ENCODE measurements around the gene FTCD.

FTCD gene

DNA sequence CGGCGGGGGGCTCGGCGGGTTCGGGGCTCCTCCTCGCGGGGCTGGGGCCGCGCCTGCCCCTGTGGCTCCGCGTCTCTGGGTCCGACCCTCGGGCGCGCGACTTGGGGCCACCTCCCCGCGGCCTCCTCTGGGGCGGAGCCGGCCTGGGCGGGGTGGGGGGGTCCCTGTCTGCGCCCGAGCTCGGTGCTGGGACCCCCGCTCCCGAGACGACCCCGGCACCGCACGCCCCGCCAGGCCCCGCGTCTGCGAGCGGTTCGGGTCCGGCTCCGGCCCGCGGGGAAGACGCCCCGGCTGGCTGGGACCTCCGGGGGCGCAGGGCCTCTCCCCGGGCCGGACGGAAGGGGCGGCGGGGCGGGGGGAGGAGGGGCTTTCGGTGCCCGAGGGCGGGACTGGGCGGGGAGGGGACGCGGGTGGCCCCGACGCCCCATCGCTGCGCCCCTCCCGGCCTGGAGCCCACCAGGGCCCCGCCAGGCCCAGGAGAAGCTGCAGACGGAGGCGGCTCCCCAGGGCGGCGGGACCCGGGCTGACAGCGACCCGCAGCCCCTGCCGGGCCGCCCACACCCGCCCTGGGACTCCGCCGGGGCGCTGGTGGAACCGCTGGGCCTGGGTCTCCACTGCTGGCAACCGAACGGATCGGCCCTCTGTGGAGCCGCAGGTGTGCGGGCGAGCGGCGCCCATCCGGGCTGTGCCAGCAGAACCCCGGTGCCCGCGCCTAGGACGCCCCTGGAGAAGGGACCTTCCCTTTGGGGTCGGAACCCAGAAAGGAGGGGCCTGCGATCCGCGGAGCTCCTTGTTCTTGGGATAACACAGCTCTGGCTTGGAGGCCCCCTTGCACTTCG, 56.9 kb downstream of the FTCD start:
- H3K4me1 ChIP-seq (ENCODE audit: insufficient read depth, low read length): no peaks in the 10 kb centered on the region
- H3K79me2 ChIP-seq (ENCODE audit: insufficient read depth, low read length): no peaks in the 10 kb centered on the region
- no peak overlapping the region for H3K27ac ChIP-seq (ENCODE audit: low read length)
- TF ChIP-seq EZH2 (IDR thresholded peaks at IDR 0.05; ENCODE audit: borderline replicate concordance, low read depth, low read length, severe bottlenecking): no peak
- TF ChIP-seq, protein P1, sequence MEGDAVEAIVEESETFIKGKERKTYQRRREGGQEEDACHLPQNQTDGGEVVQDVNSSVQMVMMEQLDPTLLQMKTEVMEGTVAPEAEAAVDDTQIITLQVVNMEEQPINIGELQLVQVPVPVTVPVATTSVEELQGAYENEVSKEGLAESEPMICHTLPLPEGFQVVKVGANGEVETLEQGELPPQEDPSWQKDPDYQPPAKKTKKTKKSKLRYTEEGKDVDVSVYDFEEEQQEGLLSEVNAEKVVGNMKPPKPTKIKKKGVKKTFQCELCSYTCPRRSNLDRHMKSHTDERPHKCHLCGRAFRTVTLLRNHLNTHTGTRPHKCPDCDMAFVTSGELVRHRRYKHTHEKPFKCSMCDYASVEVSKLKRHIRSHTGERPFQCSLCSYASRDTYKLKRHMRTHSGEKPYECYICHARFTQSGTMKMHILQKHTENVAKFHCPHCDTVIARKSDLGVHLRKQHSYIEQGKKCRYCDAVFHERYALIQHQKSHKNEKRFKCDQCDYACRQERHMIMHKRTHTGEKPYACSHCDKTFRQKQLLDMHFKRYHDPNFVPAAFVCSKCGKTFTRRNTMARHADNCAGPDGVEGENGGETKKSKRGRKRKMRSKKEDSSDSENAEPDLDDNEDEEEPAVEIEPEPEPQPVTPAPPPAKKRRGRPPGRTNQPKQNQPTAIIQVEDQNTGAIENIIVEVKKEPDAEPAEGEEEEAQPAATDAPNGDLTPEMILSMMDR (IDR thresholded peaks at IDR 0.05; ENCODE audit: borderline replicate concordance, extremely low read depth, low read length, poor library complexity, severe bottlenecking): no peak
- H3K9me3 ChIP-seq (ENCODE audit: insufficient read depth, low read length, severe bottlenecking): peaks cover 3% of the 10 kb centered on the region
- no peak overlapping the region for H3K4me3 ChIP-seq (ENCODE audit: low read depth in 1 of 2, low read length in 2 of 2)
- no peaks in the 10 kb centered on the region for H3K36me3 ChIP-seq (ENCODE audit: insufficient read depth, low read length)
- H3K4me2 ChIP-seq (ENCODE audit: insufficient read depth, low read length): no peak overlapping the region
- ATAC-seq (ENCODE audit: insufficient read depth, low read depth) (no peak), DNase-seq (no peak)
- no peaks in the 10 kb centered on the region for H3K27me3 ChIP-seq (ENCODE audit: insufficient read depth, low read length, poor library complexity)
- no peaks in the 10 kb centered on the region for H4K20me1 ChIP-seq (ENCODE audit: insufficient read depth, low read length)
- H2AFZ ChIP-seq (ENCODE audit: low read depth, low read length): no peak overlapping the region
- H3K9ac ChIP-seq (ENCODE audit: low read depth, low read length): no peak overlapping the region

DNA sequence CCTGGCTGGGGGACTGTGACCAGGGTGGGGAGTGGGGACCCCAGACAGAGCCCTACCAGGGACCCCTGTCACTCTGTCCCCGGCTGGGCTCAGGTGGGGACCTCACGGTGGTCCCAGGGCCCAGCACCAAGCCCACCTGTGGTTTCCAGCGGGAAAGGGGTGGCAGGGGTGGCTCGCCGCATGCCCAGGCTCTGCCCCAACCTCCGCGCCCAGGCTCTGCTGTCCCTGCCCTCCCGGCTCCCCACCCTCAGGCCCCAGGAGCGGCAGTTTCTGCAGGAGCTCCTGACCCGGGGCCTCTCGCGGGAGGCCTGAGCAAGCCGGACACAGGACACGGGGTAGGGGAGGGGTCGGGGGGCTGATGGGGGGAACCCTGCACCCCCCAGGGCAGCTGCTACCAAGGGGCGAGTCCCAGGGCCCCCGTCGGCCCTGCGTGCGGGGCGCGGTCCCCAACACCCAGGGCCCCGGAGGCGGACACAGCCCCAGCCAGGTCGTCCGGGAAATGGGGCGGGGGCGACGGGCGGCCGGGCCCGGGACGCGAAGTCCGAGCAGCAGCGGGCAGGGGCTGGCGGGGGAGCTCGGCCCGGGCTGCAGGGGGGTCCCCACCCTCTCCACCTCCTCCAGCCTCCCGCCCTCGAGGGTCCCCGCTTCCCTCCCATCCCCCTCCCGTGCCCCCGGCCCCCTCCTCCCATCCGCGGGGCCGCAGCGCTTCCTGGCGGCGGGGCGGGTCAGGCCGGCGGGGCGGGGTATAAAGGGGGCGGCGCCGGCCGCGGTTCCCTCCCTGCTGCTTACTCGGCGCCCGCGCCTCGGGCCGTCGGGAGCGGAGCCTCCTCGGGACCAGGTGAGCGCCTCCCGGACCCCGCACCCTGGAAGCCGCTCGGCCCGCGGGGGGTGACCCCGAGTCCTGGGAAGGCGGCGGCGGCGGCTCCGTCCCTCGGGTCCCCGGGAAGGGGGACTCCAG, 57.8 kb downstream of the FTCD start, which contains the start of gene COL6A2:
Gene COL6A2 (plus strand): TSS at position 777 of the 958 bp plus-strand sequence.
- no peaks in the 10 kb centered on the region for H3K4me1 ChIP-seq (ENCODE audit: insufficient read depth, low read length)
- no peaks in the 10 kb centered on the region for H3K79me2 ChIP-seq (ENCODE audit: insufficient read depth, low read length)
- no peak within 1 kb of the TSS for H3K27ac ChIP-seq (ENCODE audit: low read length)
- ATAC-seq (ENCODE audit: insufficient read depth, low read depth) (no peak), DNase-seq (no peak)
- H4K20me1 ChIP-seq (ENCODE audit: insufficient read depth, low read length): no peaks in the 10 kb centered on the region
- no peak within 1 kb of the TSS for H3K4me3 ChIP-seq (ENCODE audit: low read depth in 1 of 2, low read length in 2 of 2)
- no peak within 1 kb of the TSS for H3K9ac ChIP-seq (ENCODE audit: low read depth, low read length)
- no peaks in the 10 kb centered on the region for H3K36me3 ChIP-seq (ENCODE audit: insufficient read depth, low read length)
- H3K4me2 ChIP-seq (ENCODE audit: insufficient read depth, low read length): no peak within 1 kb of the TSS
- H3K27me3 ChIP-seq (ENCODE audit: insufficient read depth, low read length, poor library complexity): no peaks in the 10 kb centered on the region
- H3K9me3 ChIP-seq (ENCODE audit: insufficient read depth, low read length, severe bottlenecking): no peaks in the 10 kb centered on the region
- no peak for TF ChIP-seq EZH2 (IDR thresholded peaks at IDR 0.05; ENCODE audit: borderline replicate concordance, low read depth, low read length, severe bottlenecking)
- TF ChIP-seq, protein P1 (IDR thresholded peaks at IDR 0.05; ENCODE audit: borderline replicate concordance, extremely low read depth, low read length, poor library complexity, severe bottlenecking): no peak
- H2AFZ ChIP-seq (ENCODE audit: low read depth, low read length): no peak within 1 kb of the TSS

DNA sequence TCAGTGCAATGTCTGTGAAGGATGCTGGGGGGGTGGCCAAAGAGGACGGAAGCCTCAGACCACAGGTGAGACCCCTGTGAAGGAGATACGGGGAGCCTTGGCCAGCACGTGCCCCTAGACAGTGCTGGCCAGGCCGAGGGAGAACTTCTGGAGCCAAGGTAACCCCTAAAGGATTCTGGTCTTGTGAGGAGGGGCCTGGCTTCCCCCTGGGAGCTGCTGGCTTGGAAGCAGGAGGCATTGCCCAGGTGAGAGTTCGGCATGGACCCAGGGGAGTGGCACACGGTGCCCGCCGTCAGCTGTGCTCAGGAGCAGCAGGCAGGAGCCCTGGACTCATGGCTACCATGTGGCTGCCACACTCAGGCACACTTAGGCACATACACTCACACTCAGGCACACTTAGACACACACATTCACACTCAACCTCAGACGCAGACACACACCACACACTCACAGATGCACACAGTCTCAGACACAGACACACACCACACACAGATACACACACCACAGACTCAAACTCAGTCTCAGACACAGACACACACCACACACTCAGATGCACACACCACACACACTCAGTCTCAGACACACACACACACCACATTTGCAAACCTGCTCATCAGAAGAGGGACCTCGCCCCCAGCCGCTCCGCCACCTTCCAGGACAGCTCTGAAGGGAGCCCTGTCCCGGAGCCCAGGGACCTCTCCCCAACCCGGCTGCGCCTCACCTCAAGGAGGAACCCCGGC, 58.6 kb downstream of the FTCD start:
- no peaks in the 10 kb centered on the region for H3K79me2 ChIP-seq (ENCODE audit: insufficient read depth, low read length)
- H3K27me3 ChIP-seq (ENCODE audit: insufficient read depth, low read length, poor library complexity): no peaks in the 10 kb centered on the region
- DNase-seq (no peak), ATAC-seq (ENCODE audit: insufficient read depth, low read depth) (no peak)
- no peak overlapping the region for H3K9ac ChIP-seq (ENCODE audit: low read depth, low read length)
- H3K9me3 ChIP-seq (ENCODE audit: insufficient read depth, low read length, severe bottlenecking): no peaks in the 10 kb centered on the region
- no peaks in the 10 kb centered on the region for H4K20me1 ChIP-seq (ENCODE audit: insufficient read depth, low read length)
- no peaks in the 10 kb centered on the region for H3K36me3 ChIP-seq (ENCODE audit: insufficient read depth, low read length)
- TF ChIP-seq, protein P1 (IDR thresholded peaks at IDR 0.05; ENCODE audit: borderline replicate concordance, extremely low read depth, low read length, poor library complexity, severe bottlenecking): no peak
- no peak for TF ChIP-seq EZH2 (IDR thresholded peaks at IDR 0.05; ENCODE audit: borderline replicate concordance, low read depth, low read length, severe bottlenecking)
- no peak overlapping the region for H3K4me3 ChIP-seq (ENCODE audit: low read depth in 1 of 2, low read length in 2 of 2)
- H2AFZ ChIP-seq (ENCODE audit: low read depth, low read length): no peak overlapping the region
- H3K27ac ChIP-seq (ENCODE audit: low read length): no peak overlapping the region
- no peak overlapping the region for H3K4me2 ChIP-seq (ENCODE audit: insufficient read depth, low read length)
- no peaks in the 10 kb centered on the region for H3K4me1 ChIP-seq (ENCODE audit: insufficient read depth, low read length)

Measured in DND-41 (cell line).